Measurements from ENCODE around the gene ZNF775.
"Not testable (repeated sequence)": the region's sequence is repeated elsewhere in the genome, so short reads cannot be mapped to it uniquely, and the experiment has no call there.

The ZNF775 gene

DNA sequence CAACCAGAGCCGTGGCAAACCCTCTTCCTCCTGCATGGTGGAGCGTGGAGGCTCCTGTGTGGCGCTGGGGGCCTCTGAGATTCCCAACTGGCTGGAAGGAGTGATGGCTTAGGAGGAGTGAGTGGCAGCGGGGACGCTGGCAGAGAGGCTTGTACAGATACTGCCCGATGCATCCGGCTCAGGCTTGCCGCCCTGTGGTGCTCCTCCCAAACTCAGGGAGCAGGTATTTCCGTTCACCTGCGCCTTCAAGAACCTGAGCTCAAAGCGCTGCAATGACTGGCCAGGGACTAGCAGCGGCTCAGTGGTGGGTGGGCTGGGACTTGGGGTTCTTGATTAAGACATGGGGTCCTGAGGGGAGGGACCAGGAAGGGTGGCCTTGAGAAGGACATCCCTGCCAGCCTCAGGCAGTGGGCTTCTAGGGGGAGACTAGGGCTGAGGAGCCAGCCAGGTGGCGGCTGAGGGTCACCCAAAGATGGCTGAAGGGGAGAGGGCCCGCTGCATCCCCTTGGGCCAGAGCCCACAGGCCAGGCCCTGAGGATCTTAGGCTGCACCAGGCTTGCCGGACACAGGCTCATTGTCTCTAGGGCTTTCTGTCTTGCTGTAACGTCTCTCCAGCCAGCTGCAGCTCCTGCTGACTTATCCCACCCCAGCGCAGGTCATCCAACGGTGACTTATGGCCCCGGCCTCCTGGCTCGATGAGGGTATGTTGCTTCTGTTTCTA is 3.2 kb downstream of the ZNF775 start:
- no peak for DNase-seq (ENCODE audit: low read depth in 2 of 2)

- no peak for DNase-seq (ENCODE audit: low read depth in 2 of 2)
Observed at GRCh38 chr7:150382844-150383225, 3.7 kb downstream of the ZNF775 start.

- no peak for DNase-seq (ENCODE audit: low read depth in 2 of 2)
Observed at GRCh38 chr7:150383710-150384397, 4.7 kb downstream of the ZNF775 start.

DNA sequence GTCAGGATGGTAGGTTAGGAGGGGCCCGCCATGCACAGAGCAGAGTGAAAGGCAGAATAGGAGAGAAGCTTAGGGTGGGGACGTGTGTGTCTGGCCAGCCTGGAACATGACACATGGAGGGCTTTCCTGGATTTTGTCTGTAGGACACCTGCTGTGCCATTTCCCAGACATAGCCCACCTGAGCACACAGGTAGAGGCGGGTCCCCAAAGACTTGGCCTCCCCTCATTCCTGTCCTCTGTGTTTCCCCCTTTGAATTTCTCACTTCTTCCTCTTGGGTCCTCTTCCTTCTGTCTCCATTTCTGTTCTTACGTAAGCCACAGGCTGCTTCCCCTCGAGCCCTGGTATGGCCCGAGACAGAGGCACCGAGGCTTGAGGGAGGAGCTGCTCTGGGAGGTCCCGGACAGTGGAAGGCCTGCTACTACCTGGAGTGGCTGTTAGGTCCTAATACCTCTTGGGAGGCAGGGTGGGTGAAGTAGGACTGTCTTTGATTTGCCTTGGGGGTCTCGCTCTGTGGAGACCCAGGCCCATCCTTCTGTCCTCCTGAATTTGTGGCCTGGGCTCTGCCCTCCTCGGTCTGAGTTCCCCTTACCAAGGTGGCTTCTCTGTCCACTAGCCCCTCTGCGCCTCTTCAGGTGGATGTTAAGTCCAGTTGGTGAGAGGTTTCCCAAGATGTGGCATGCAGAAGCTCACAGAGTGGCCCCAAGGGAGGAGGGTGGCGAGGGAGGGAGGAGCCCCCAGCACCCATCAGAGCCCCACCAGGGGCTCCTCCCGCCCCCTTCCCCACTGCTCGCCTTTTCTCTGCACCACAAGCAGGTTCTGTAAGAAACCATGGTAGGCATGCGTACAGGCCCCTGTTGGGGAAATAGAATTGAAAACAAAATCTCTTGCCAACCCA is 5.5 kb downstream of the ZNF775 start:
- DNase-seq (ENCODE audit: low read depth in 2 of 2), result no peak

- no peak for DNase-seq (ENCODE audit: low read depth in 2 of 2)
Observed at GRCh38 chr7:150385302-150385723, 6.2 kb downstream of the ZNF775 start.

DNA sequence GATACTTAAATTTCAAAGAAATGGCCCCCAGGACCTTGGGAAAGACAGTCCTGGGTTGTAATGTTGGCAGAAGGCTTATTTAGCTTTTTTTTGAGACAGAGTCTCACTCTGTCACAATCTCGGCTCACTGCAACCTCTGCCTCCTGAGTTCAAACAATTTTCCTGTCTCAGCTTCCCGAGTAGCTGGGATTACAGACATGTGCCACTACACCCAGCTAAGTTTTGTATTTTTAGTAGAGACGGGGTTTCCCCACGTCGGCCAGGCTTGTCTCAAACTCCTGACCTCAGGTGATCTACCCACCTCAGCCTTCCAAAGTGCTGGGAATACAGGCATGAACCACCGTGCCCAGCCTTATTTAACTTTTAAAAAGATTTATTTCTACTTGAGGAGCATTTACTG is 6.8 kb downstream of the ZNF775 start:
- not testable (repeated sequence) for DNase-seq (ENCODE audit: low read depth in 2 of 2)

GRCh38 chr7:150388306-150388705 is 9.2 kb downstream of the ZNF775 start:
- no peak for DNase-seq (ENCODE audit: low read depth in 2 of 2)

DNA sequence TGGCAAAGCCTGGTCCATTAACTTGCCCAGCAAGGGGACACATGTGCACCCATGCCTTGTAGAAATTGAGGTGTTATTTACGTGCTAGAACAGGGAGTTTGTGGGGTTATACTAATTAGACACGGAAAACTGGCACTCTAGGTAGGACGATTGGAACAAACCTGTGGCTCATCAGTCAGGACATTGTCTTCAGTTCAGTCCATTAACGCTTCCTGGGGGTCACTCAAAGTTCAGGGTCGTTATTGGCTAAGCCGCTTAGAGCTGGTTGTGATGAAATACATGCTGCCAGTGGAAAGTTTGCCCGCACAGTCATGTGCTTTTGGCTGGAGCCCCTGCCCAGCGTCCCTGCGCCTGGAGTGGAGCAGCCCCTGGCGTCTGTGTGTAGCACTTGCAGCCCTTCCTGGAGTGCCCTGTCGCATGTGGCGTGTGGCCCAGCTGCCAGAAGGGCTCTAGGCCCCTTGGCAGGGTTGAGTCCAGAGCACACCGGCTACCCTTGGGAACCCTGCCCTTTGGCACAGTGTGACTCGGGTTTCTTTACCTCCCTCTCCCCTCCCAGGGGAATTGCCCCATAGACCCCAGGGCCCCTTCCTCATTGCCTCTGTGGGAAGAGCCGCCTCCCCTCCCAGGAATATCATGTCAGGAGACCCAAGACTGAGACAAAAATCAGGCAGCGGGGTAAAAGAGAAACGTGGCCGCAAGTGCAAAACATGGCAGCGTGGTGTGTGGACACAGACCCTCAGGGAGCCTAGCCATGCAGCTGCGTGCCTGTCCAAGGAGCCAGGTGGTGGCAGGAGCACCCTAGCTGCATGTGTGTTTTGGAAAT is 9.8 kb downstream of the ZNF775 start:
- no peak for DNase-seq (ENCODE audit: low read depth in 2 of 2)

- no peak for DNase-seq (ENCODE audit: low read depth in 2 of 2)
Observed at GRCh38 chr7:150389532-150389816, 10.3 kb downstream of the ZNF775 start.

DNA sequence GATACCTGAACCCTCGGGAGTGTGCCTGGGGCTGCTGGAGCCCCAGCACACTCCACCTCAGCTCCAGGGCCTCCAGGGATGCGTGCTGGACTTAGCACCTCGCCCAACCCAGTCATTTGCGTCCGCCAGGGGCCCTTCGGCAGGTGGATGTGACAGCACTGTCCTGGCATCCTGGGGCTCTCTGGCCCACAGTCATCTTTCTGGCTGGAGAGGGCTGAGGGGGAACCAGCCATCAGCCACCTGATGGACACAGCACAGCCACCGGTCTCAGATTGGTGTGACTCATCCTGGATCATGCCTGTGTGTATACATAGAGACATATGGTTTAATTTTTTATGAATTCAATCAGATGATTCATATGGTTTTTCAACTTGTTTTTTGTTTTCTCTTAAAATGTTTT is 11.1 kb downstream of the ZNF775 start:
- no peak for DNase-seq (ENCODE audit: low read depth in 2 of 2)

DNA sequence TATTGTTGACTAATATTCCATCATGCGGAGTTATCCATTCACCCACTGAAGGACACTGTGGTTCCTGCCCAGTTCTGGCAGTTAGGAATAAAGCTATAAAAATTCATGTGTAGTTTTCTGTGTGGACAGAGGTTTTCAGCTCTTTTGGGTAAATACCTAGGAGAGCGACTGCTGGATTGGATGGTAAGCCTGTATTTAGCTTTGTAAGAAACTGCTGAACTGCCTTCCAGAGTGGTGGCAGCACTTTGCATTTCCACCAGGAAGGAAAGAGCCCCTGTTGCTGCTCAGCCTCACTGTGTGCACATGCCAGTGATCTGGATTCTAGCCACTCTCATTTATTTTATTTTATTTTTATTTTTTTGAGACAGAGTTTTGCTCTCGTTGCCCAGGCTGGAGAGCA is 14.2 kb downstream of the ZNF775 start:
- DNase-seq (ENCODE audit: low read depth in 2 of 2), result no peak

GRCh38 chr7:150396426-150396825 is 17.3 kb downstream of the ZNF775 start:
- no peak for DNase-seq (ENCODE audit: low read depth in 2 of 2)

DNA sequence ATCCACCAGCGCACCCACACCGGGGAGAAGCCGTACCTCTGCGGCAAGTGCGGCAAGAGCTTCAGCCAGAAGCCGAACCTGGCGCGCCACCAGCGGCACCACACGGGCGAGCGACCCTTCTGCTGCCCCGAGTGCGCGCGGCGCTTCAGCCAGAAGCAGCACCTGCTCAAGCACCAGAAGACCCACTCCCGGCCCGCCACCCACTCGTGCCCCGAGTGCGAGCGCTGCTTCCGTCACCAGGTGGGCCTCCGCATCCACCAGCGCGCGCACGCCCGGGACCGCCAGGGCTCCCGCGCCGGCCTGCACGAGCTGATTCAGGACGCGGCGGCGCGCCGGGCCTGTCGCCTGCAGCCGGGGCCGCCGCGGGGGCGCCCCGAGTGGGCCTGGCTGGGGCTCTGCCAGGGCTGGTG is 17.7 kb downstream of the ZNF775 start:
- DNase-seq (ENCODE audit: low read depth in 2 of 2), result no peak

DNA sequence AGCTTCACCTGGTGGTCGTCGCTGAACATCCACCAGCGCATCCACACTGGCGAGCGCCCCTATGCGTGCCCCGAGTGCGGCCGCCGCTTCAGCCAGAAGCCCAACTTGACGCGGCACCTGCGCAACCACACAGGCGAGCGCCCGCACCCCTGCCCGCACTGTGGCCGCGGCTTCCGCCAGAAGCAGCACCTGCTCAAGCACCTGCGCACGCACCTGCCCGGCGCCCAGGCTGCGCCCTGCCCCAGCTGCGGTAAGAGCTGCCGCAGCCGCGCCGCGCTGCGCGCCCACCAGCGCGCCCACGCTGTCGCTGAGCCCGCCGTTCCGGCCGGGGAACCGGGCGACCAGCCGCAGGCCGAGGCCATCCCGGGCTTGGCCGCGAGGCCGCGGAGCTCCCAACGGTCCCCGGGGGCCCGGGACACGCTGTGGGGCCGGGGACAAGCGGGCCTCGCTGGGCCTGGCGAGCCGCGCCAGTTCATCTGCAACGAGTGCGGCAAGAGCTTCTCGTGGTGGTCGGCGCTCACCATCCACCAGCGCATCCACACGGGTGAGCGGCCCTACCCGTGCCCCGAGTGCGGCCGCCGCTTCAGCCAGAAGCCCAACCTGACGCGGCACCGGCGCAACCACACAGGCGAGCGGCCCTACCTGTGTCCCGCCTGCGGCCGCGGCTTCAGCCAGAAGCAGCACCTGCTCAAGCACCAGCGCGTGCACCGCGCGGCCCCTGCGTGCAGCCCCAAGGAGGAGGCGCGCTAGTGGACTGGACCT is 18.4 kb downstream of the ZNF775 start:
- no peak for DNase-seq (ENCODE audit: low read depth in 2 of 2)

GRCh38 chr7:150398108-150398964 is 19.2 kb downstream of the ZNF775 start:
- no peak for DNase-seq (ENCODE audit: low read depth in 2 of 2)

DNA sequence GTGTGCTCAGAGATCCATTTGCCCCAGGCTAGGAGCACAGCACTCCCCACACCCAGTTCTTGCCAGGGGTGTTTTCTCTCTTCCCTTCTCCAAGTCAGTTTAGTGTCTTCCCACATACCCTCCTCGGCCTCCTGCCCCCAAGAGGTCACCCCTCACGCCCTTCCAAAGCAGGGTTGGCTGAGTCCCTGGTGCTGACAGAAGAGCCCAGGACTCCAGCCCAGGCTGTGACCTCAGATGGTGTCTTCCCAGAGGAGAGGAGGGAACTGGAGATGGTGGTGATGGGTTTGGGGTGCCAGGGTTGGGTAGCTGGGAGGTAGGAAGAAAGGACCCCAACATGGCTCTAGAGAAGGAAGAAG is 19.8 kb downstream of the ZNF775 start:
- DNase-seq (ENCODE audit: low read depth in 2 of 2), result no peak

DNA sequence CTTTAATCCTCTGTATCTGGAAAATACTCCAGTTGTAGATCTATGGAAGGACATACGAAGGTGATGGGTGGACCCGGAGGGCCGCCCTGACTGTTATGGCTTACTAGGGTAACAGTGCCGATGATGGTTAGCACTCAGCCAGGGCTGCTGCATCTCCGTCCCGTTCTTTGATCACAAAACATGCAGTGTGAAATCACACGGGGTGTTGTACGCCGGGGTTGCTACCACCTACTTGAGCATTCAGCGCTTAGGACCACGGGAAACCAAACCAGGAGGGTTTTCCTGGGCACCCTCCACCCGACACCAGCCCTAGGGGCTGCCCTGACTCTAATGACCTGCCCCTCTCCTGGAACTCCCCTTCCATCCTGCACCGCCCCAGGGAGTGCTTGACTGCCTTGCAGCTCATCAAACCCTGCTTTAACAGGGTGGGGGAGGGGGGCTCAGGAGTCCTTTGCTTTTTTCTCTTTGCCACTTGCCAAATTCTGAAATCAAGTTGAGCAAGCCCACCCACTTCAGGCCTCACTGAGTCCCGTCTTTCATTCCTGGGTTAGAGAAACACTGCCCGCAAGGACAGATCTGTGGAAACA is 20.4 kb downstream of the ZNF775 start:
- DNase-seq (ENCODE audit: low read depth in 2 of 2), result no peak

DNA sequence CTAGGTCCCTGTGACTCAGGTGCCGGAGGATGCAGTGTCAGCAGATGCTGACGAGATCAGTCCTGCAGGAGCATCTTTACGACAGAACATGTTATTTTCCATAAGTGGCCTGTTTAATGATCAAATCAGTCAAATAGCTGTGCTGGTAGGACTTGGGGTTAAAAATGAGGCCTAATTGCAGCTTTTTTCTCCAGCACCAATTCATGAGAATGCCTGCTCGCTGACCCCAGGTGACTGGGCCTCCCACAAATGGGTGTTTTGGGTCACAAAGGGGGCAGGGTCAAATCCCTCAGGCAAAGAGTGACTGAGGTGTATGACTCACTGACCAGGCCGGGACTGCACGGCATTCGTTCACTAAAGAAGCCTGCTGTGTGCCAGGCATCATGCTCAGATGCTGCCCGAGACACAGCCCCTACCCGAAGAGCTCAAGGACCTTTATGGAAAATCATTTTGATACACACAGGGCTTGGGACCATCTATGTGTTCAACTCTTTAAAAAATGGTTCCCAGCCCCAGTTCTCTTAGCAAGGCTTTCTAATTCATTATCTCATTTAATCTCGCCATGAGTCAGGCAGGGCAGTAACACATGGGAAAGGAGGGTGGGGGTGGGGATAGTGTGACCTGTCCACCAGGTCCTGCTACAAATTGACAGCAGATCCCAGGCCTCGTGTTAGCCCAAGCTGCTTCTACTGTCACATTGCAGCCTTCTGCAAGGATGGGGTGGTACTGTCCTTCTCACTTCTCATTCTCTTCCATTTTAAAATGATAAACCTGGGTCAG is 21.1 kb downstream of the ZNF775 start:
- DNase-seq (ENCODE audit: low read depth in 2 of 2), result no peak

DNA sequence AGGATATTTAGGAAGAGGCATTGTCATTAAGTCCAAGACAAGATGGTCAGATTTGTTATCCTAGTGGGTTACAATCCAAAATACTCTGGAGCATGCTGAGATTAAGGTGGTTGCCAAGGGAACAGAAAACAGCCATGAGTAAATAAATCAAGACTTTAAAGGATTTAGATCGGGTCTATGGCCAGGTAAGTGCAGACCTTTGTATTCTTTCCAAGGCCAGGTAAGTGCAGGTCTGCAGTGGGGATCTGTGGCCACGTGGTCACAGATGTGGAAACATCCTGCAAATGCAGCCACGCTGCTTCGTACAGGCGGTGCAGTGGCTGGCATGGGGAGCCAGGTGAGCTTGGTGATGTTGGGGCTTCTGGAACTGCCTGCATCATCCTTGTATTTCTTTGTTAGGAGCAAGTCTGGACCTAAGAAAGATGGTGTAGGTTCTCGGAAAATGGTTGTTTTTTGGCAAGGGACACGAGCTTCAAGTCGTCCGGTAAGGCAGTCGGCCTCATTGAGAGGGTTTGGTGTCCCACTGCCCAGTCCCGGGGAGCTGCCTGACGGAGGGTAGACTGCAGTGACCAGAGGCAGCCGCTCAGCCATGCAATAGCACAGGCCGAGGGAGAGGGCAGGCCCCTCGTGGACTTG is 21.8 kb downstream of the ZNF775 start:
- DNase-seq (ENCODE audit: low read depth in 2 of 2), result no peak
